ENCODE measurements around the gene MCRIP1. TPM values are rescaled to one million over a fixed set of nuclear protein-coding genes. Genes with fewer than 3 reads are reported as not detected.

Gene MCRIP1
- total and polyA plus RNA-seq, 9 of the 15 experiments (the other 6 are each of a cell fraction or from before 2014, with no cell fraction given) = 0.39 to 35.8 (median 9.7) TPM

- TF ChIP-seq ZBTB33 (CRISPR knock-in tag; IDR thresholded peaks at IDR 0.05) = peak; percentile 72
- no peak for TF ChIP-seq ATF7 (IDR thresholded peaks at IDR 0.05)
- peak; percentile 27; the same call in 1 of the 2 replicates for TF ChIP-seq POLR2AphosphoS2 (IDR thresholded peaks at IDR 0.05; ENCODE audit: low read length)
- peak; percentile 31; the same call in 1 of the 2 replicates for TF ChIP-seq NFIC (IDR thresholded peaks at IDR 0.05)
- peak; percentile 63 for TF ChIP-seq POLR2B (IDR thresholded peaks at IDR 0.05; ENCODE audit: low read depth, partially characterized antibody)
- TF ChIP-seq BACH1 (tag; IDR thresholded peaks at IDR 0.05) = no peak
- peak; percentile 52 for TF ChIP-seq FIP1L1 (IDR thresholded peaks at IDR 0.05; ENCODE audit: low read depth, low read length, poor library complexity, severe bottlenecking)
- peak; percentile 25 for TF ChIP-seq SIRT6 (IDR thresholded peaks at IDR 0.05; ENCODE audit: low read depth, low read length)
- TF ChIP-seq POLR3A (IDR thresholded peaks at IDR 0.05; ENCODE audit: borderline replicate concordance, extremely low read depth, insufficient read depth, insufficient read length) = no peak
- TF ChIP-seq ZSCAN32 (CRISPR knock-in tag; IDR thresholded peaks at IDR 0.05) = 0 out of 2 replicates have a peak, but pooled peaks have one; percentile 2
- 0 out of 2 replicates have a peak, but pooled peaks have one; percentile 27 for TF ChIP-seq ZNF655 (CRISPR knock-in tag; IDR thresholded peaks at IDR 0.05)
- peak; percentile 65 for TF ChIP-seq RBFOX2 (IDR thresholded peaks at IDR 0.05; ENCODE audit: low read depth, low read length)
- 0 out of 2 replicates have a peak, but pooled peaks have one; percentile 56 for TF ChIP-seq ZNF124 (CRISPR knock-in tag; IDR thresholded peaks at IDR 0.05)
- peak; percentile 6 for TF ChIP-seq SNRNP70 (optimal IDR thresholded peaks at IDR 0.05; ENCODE audit: low read depth, low read length)
- 0 out of 2 replicates have a peak, but pooled peaks have one; percentile 35 for TF ChIP-seq E2F4 (CRISPR knock-in tag; IDR thresholded peaks at IDR 0.05; ENCODE audit: low read depth)
- 0 out of 2 replicates have a peak, but pooled peaks have one; percentile 17 for TF ChIP-seq MAX (CRISPR knock-in tag; IDR thresholded peaks at IDR 0.05)
- peak; percentile 12; the same call in 1 of the 2 replicates for TF ChIP-seq POLR2AphosphoS5 (IDR thresholded peaks at IDR 0.05; ENCODE audit: control insufficient read depth, insufficient read depth, low read depth, low read length)
Observed at GRCh38 chr17:81865733-81866439, 32.8 kb upstream of the MCRIP1 start (continued).

Data from K562 (cell line).